Caco-2 (cell line): ENCODE data around the gene JMJD8. TPM values are rescaled to one million over a fixed set of nuclear protein-coding genes. Genes with fewer than 3 reads are reported as not detected.

Source experiments
- BruUV-seq: library from RNA; stranded (reverse); fragments of 400-500 nt; replicated peaks from 2 replicates; lab custom pipeline; 2021; lab: Mats Ljungman, UMichigan
- CTCF ChIA-PET: fragments of 300-600 bp; sonication (Branson Sonifier 250); formaldehyde crosslinking; loops from one replicate; lab custom pipeline; 2022; ENCODE audit warnings: antibody characterized with exemption; lab: Charles Lee
- POLR2A ChIA-PET: fragments of 300-600 bp; sonication (Branson Sonifier 250); formaldehyde crosslinking; loops from one replicate; lab custom pipeline; 2022; ENCODE audit warnings: antibody characterized with exemption; lab: Charles Lee
- DNase-seq, 2 experiments: peaks; one replicate each; pipeline versions ENCODE4 v3.0.0 to v3.0.0-alpha.2; 2020 to 2022
- H3K27me3 ChIP-seq: replicated peaks from 2 replicates; pipeline ENCODE4 v1.6.0; 2011; ENCODE audit warnings: low read length; ENCODE audit not compliant: control insufficient read depth, insufficient read depth
- H3K36me3 ChIP-seq: 2 replicates; pipeline ENCODE4 v1.5.1; 2011; ENCODE audit warnings: low read length; ENCODE audit not compliant: control insufficient read depth, insufficient read depth
- H3K4me1 ChIP-seq: fragments of 250-450 bp; sonication (Bioruptor Pico); 2 replicates; pipeline ENCODE4 v1.5.1; 2020; ENCODE audit warnings: mild to moderate bottlenecking
- H3K4me3 ChIP-seq: 2 replicates; pipeline ENCODE4 v1.5.1; 2011; ENCODE audit warnings: low read depth, mild to moderate bottlenecking, control low read depth, low read length
- H3K9me3 ChIP-seq: fragments of 250-450 bp; sonication (Bioruptor Pico); 2 replicates; pipeline ENCODE4 v1.5.1; 2020; ENCODE audit warnings: mild to moderate bottlenecking, moderate library complexity
- H3K27ac Mint-ChIP-seq: one replicate; pipeline ENCODE4 v1.8.0; 2022; ENCODE audit warnings: mixed read lengths; ENCODE audit not compliant: unreplicated experiment
- H3K27me3 Mint-ChIP-seq: one replicate; pipeline ENCODE4 v1.8.0; 2022; ENCODE audit warnings: mixed read lengths; ENCODE audit not compliant: insufficient read depth, unreplicated experiment
- H3K36me3 Mint-ChIP-seq: one replicate; pipeline ENCODE4 v1.8.0; 2022; ENCODE audit warnings: mild to moderate bottlenecking, mixed read lengths; ENCODE audit not compliant: insufficient read depth, unreplicated experiment
- H3K4me1 Mint-ChIP-seq: one replicate; pipeline ENCODE4 v1.8.0; 2022; ENCODE audit warnings: low read depth, mixed read lengths; ENCODE audit not compliant: unreplicated experiment
- H3K4me3 Mint-ChIP-seq: one replicate; pipeline ENCODE4 v1.8.0; 2022; ENCODE audit warnings: mild to moderate bottlenecking, moderate library complexity, mixed read lengths; ENCODE audit not compliant: unreplicated experiment
- H3K9me3 Mint-ChIP-seq: one replicate; pipeline ENCODE4 v1.8.0; 2022; ENCODE audit warnings: mixed read lengths; ENCODE audit not compliant: unreplicated experiment
- intact Hi-C: fragments of 100-400 bp; cut with micrococcal nuclease; formaldehyde crosslinking; loops from one replicate; pipeline ENCODE4 v1.10.0; 2022; ENCODE audit not compliant: unreplicated experiment
- total RNA-seq: library from RNA; stranded (reverse); gene quantifications from 2 replicates; pipeline ENCODE4 v1.2.3, GENCODE V29; 2022
- TF ChIP-seq, protein P1 (sequence below), 2 experiments: fragments of 200-600 bp in 1 of 2; IDR thresholded peaks; 1 replicate in 1 of 2; 2 replicates in 1 of 2; pipeline versions ENCODE4 v1.5.1 to v1.8.0; 2011 to 2022; ENCODE audit warnings: antibody characterized with exemption in 1 of 2, control low read depth in 1 of 2, inconsistent platforms in 1 of 2, low read depth in 1 of 2, low read length in 1 of 2, mild to moderate bottlenecking in 1 of 2, moderate library complexity in 1 of 2; ENCODE audit not compliant: insufficient read depth in 1 of 2, severe bottlenecking in 1 of 2, unreplicated experiment in 1 of 2

JMJD8 gene
- total RNA-seq, 1 experiment from 2014 or later = 52.4 TPM

DNA sequence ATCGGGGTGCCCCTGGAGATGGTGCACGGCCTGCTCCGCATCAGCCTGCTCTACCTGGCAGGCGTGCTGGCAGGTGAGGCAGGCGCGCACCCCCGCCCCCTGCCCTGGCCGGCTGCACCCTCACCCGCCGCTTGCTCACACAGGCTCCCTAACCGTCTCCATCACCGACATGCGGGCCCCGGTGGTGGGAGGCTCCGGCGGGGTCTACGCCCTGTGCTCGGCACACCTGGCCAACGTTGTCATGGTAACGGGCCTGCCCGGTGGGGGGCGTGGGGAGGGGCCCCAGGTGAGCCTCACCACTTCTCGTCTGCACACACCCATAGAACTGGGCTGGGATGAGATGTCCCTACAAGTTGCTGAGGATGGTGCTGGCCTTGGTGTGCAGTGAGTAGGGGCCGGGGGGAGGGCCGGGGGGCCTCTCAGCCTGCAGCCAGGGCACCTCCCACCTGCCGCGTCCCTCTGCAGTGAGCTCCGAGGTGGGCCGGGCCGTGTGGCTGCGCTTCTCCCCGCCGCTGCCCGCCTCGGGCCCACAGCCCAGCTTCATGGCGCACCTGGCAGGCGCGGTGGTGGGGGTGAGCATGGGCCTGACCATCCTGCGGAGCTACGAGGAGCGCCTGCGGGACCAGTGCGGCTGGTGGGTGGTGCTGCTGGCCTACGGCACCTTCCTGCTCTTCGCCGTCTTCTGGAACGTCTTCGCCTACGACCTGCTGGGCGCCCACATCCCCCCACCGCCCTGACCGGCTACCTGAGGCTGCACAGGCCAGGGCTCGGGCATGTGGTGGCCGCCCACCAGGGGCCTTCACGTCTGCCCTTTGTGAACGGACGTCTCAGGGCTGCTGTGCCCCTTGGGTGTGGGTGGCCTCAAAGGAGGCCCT lies 6.6 kb downstream of the JMJD8 start:
- POLR2A ChIA-PET = no interaction called here
- Histone ChIP-seq H3K9me3 (no peaks in the 10 kb centered on the region), H3K36me3 (peaks cover 3% of the 10 kb centered on the region), H3K27me3 (no peaks in the 10 kb centered on the region), H3K4me3 (no peak overlapping the region), H3K4me1 (peaks cover 21% of the 10 kb centered on the region)
- H3K27me3 Mint-ChIP-seq = no peaks in the 10 kb centered on the region
- intact Hi-C loops = no loop called here
- TF ChIP-seq, protein P1, sequence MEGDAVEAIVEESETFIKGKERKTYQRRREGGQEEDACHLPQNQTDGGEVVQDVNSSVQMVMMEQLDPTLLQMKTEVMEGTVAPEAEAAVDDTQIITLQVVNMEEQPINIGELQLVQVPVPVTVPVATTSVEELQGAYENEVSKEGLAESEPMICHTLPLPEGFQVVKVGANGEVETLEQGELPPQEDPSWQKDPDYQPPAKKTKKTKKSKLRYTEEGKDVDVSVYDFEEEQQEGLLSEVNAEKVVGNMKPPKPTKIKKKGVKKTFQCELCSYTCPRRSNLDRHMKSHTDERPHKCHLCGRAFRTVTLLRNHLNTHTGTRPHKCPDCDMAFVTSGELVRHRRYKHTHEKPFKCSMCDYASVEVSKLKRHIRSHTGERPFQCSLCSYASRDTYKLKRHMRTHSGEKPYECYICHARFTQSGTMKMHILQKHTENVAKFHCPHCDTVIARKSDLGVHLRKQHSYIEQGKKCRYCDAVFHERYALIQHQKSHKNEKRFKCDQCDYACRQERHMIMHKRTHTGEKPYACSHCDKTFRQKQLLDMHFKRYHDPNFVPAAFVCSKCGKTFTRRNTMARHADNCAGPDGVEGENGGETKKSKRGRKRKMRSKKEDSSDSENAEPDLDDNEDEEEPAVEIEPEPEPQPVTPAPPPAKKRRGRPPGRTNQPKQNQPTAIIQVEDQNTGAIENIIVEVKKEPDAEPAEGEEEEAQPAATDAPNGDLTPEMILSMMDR (IDR thresholded peaks at IDR 0.05; ENCODE audit: insufficient read depth in 1 of 2, low read depth in 1 of 2, low read length in 1 of 2, severe bottlenecking in 1 of 2, unreplicated experiment in 1 of 2) = no peak
- no TSS peak for BruUV-seq
- DNase-seq = no peak
- peaks cover 47% of the 10 kb centered on the region for H3K36me3 Mint-ChIP-seq
- H3K9me3 Mint-ChIP-seq = no peaks in the 10 kb centered on the region
- no peaks in the 10 kb centered on the region for H3K4me1 Mint-ChIP-seq
- H3K4me3 Mint-ChIP-seq = no peak overlapping the region
- CTCF ChIA-PET = no interaction called here
- H3K27ac Mint-ChIP-seq = no peak overlapping the region

DNA sequence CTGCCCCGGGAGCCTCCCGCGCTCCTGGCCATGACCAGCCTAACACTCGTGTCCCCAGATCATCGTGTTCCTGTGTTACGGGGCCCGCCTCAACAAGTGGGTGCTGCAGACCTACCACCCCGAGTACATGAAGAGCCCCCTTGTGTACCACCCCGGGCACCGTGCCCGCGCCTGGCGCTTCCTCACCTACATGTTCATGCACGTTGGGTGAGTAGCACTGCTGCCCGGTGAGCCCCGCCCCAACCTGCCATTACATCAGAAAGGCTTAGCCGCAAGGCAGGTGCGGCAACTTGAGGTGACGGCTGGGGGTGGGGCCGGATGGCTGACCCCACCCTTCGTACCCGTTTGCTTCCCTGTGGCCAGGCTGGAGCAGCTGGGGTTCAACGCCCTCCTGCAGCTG lies 7.2 kb downstream of the JMJD8 start:
- CTCF ChIA-PET = no interaction called here
- DNase-seq = no peak
- intact Hi-C loops = no loop called here
- peaks cover 40% of the 10 kb centered on the region for H3K36me3 Mint-ChIP-seq
- TF ChIP-seq, protein P1 (IDR thresholded peaks at IDR 0.05; ENCODE audit: insufficient read depth in 1 of 2, low read depth in 1 of 2, low read length in 1 of 2, severe bottlenecking in 1 of 2, unreplicated experiment in 1 of 2) = no peak
- Histone ChIP-seq H3K27me3 (no peaks in the 10 kb centered on the region), H3K9me3 (no peaks in the 10 kb centered on the region), H3K36me3 (peaks cover 4% of the 10 kb centered on the region), H3K4me3 (no peak overlapping the region), H3K4me1 (peaks cover 17% of the 10 kb centered on the region; the same call in 1 of the 2 replicates)
- POLR2A ChIA-PET = no interaction called here
- BruUV-seq = no TSS peak
- no peaks in the 10 kb centered on the region for H3K4me1 Mint-ChIP-seq
- no peak overlapping the region for H3K27ac Mint-ChIP-seq
- H3K4me3 Mint-ChIP-seq = no peak overlapping the region
- H3K9me3 Mint-ChIP-seq = no peaks in the 10 kb centered on the region
- H3K27me3 Mint-ChIP-seq = no peaks in the 10 kb centered on the region

DNA sequence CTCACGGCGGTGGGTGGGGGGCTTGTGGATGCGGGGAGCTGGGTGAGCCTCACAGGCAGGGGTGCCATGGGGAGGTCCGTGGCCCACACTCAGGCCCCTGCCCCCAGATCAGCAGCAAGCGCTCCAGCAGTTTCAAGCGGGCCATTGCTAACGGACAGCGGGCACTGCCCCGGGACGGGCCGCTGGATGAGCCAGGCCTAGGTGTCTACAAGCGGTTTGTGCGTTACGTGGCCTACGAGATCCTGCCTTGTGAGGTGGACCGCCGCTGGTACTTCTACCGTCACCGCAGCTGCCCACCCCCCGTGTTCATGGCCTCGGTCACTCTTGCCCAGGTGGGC lies 7.6 kb downstream of the JMJD8 start:
- intact Hi-C loops = no loop called here
- Mint-ChIP-seq H3K36me3 (peaks cover 36% of the 10 kb centered on the region), H3K9me3 (no peaks in the 10 kb centered on the region), H3K27me3 (no peaks in the 10 kb centered on the region), H3K4me1 (no peaks in the 10 kb centered on the region), H3K4me3 (no peak overlapping the region), H3K27ac (no peak overlapping the region)
- TF ChIP-seq, protein P1 (IDR thresholded peaks at IDR 0.05; ENCODE audit: insufficient read depth in 1 of 2, low read depth in 1 of 2, low read length in 1 of 2, severe bottlenecking in 1 of 2, unreplicated experiment in 1 of 2) = no peak
- H3K9me3 ChIP-seq = no peaks in the 10 kb centered on the region
- peaks cover 15% of the 10 kb centered on the region; the same call in 1 of the 2 replicates for H3K4me1 ChIP-seq
- DNase-seq = no peak
- ChIA-PET CTCF (no interaction called here), POLR2A (no interaction called here)
- H3K27me3 ChIP-seq = no peaks in the 10 kb centered on the region
- H3K36me3 ChIP-seq = peaks cover 1% of the 10 kb centered on the region
- H3K4me3 ChIP-seq = no peak overlapping the region
- BruUV-seq = no TSS peak
